ENCODE results near the gene ADGRF5.

Gene ADGRF5

GRCh38 chr6:46933751-46934150 is 12.0 kb upstream of the ADGRF5 start:
- in situ Hi-C loops (cut with MboI; ENCODE audit: low sequenced_read_pairs), result no loop called here

DNA sequence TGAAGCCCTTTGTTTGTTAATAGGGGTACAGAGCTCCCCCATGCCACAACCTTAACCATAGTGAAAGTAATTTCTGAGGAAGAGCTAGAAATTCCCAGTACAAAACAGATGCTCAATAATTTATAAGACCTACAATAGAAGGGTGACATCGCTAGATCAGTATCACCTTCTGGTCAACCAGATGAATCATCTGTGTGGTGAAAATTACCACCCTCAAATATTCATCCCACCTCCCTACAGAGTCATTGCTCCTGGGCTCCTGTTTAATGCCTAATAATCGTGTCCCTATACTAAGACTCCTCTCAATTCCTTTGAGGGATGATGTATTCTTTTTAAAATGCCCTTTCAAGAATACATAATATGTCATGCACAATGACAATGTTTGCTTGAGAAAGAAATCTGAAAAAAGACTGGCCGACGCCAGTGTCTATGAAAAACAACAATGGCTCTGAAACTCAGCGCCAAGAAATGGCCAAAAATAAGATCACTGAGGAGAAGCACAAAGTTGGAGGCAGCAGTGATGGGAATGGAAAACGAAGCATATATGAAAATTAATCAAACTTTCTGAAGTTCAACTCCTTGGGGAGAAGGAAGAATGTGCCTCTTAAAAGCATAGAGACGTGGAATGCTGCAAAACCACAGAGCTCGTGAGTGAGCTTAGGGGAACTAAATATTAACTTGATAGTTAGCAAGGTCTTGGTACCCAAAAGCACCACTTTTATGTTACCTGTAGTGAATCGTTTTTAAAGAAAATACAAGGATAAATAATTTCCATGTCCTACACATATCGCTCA is 11.0 kb upstream of the ADGRF5 start:
- in situ Hi-C loops (cut with MboI; ENCODE audit: low sequenced_read_pairs), result no loop called here

DNA sequence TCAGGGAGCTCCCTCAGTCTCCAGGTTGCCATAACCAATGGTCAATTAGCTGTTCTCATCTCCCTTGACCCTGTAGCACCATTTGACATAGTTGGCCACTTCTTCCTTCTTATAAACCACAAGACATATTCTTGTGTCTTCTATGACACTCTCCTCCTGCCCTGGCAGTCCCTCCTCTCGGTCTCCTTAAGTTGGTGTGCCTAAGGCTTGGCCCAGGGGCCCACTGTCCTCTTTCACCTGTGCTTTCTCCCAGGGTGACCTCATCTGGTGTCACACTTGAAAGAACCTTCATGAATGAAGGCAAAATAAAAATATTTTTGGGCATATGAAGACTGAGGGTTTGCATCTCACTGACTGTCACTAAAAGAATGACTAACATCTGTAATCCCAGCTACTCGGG is 9.7 kb upstream of the ADGRF5 start:
- in situ Hi-C loops (cut with MboI; ENCODE audit: low sequenced_read_pairs), result no loop called here

- in situ Hi-C loops (cut with MboI; ENCODE audit: low sequenced_read_pairs), result no loop called here
These were observed 8.6 kb upstream of the ADGRF5 start for GRCh38 chr6:46930331-46930730.

- in situ Hi-C loops (cut with MboI; ENCODE audit: low sequenced_read_pairs), result no loop called here
These were observed 5.3 kb upstream of the ADGRF5 start for GRCh38 chr6:46927066-46927465.

- in situ Hi-C loops (cut with MboI; ENCODE audit: low sequenced_read_pairs), result no loop called here
These were observed 4.7 kb upstream of the ADGRF5 start for GRCh38 chr6:46926481-46926880.

GRCh38 chr6:46925563-46926253 is 4.0 kb upstream of the ADGRF5 start:
- in situ Hi-C loops (cut with MboI; ENCODE audit: low sequenced_read_pairs), result no loop called here

- in situ Hi-C loops (cut with MboI; ENCODE audit: low sequenced_read_pairs), result no loop called here
These were observed 1.7 kb upstream of the ADGRF5 start for GRCh38 chr6:46923476-46923875.

DNA sequence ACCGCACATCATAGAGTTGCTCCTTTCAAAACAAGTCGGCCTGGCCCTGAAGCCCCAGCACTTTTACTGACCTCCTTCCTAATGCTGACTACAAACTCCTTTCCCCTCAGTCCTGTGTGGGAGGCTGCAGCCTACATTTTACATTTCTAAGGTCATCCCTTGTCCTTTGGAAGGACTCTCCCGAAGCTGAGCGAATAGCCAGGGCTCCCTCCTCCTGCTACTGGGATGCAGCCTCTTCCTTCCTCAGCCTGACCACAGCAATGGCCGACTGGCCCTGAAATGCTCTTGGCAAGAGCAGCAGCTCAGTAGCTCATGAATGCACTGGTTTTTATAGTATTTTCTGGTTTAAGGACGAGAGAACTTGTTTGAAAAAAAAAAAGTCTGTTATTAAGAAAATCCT is 679 bp downstream of the ADGRF5 start:
- in situ Hi-C loops (cut with MboI; ENCODE audit: low sequenced_read_pairs), result no loop called here

- in situ Hi-C loops (cut with MboI; ENCODE audit: low sequenced_read_pairs), result no loop called here
These were observed 2.9 kb downstream of the ADGRF5 start for GRCh38 chr6:46918806-46919205.

DNA sequence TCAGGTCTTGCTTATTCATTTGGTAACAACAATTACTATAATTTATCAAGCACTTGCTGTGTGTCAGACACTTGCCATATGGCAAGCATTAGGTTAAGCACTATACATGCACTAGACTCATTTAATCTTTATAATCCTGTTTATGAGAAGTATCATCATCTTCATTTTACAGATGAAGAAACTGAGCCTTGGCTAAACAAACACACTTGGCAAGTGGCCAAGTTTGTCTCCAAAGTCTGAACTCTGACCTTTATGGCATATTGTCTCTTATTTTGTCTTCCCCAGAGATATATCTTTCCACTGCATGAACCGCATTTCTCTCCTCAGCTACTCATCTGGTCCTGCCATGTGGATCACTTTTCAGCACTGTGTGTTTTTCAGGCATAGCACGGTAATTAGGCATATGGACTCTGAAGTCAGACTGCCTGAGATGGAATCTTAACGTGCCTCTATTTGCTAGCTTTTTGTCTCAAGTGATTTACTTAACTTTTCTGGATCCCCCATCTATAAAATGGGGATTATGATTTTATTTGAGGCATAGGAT is 4.7 kb downstream of the ADGRF5 start:
- in situ Hi-C loops (cut with MboI; ENCODE audit: low sequenced_read_pairs), result no loop called here

- in situ Hi-C loops (cut with MboI; ENCODE audit: low sequenced_read_pairs), result no loop called here
These were observed 5.9 kb downstream of the ADGRF5 start for GRCh38 chr6:46915866-46916265.

GRCh38 chr6:46915380-46915779 is 6.4 kb downstream of the ADGRF5 start:
- in situ Hi-C loops (cut with MboI; ENCODE audit: low sequenced_read_pairs), result no loop called here

DNA sequence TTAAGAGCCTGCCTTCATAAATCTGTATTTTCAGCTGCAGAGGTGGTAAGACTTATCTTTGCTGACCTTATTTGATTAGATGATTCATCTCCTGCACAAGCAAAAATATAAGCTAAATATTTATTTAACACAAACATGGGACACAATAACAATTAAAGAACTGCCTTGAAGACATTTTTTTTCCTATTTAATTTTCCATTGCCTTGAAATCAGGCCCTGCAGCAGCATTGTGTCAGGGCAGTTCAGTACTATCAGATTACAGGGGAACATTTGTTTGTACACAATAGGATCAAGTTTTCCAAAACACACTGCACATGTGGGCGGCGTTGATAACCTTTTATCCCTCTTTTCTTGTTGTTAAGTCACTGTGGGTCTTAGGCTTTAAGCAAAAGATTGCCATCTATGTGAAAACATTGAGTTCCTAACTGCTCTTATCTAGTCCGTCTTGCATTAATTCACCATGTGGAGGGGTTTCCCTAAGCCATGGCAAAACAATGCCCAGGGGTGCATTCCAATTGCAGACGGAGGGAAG is 7.4 kb downstream of the ADGRF5 start:
- in situ Hi-C loops (cut with MboI; ENCODE audit: low sequenced_read_pairs), result no loop called here

GRCh38 chr6:46909371-46909770 is 12.4 kb downstream of the ADGRF5 start:
- in situ Hi-C loops (cut with MboI; ENCODE audit: low sequenced_read_pairs), result no loop called here

DNA sequence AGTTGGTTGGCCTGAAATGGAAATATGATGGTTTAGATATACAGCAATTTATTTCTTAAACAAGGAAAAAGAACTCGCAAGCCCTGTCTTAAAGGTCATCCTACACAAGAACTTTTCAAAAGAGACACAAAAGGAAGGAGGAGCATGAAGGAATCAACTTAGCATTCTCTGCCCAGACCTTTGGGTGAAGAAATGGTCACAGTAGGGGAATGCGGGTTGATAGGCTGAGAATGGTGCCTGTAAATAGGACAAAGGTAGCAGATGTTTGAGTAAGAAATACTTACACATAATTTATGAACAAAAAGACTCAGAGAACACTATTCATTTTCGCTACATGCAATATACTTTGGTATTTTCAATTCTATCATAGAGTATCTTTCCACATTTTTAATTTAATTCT is 15.0 kb downstream of the ADGRF5 start:
- in situ Hi-C loops (cut with MboI; ENCODE audit: low sequenced_read_pairs), result no loop called here

GRCh38 chr6:46904117-46904516 is 17.6 kb downstream of the ADGRF5 start:
- in situ Hi-C loops (cut with MboI; ENCODE audit: low sequenced_read_pairs), result no loop called here

DNA sequence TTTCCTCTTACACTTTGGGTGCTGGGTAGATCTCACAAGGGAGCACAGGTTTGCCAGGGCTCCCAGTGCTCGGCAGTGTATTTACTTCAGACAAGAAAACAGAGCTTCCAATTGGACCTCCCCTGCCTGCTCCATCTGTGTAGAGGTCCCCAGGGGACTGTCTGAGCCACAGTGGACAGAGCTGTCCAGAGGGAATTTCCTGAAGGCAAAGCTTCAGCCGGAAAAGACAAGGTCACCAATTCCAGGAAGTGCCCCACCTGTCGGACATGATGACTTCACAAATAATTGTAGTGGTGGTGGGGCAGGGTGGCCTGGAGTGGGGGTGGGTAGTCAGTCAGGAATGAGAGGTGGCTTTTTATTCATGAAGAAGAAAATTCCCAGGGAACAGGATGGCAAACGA is 18.6 kb downstream of the ADGRF5 start:
- in situ Hi-C loops (cut with MboI; ENCODE audit: low sequenced_read_pairs), result no loop called here

- in situ Hi-C loops (cut with MboI; ENCODE audit: low sequenced_read_pairs), result no loop called here
These were observed 19.8 kb downstream of the ADGRF5 start for GRCh38 chr6:46901882-46902314.

GRCh38 chr6:46900266-46900665 is 21.5 kb downstream of the ADGRF5 start:
- in situ Hi-C loops (cut with MboI; ENCODE audit: low sequenced_read_pairs), result no loop called here

- in situ Hi-C loops (cut with MboI; ENCODE audit: low sequenced_read_pairs), result no loop called here
These were observed 22.1 kb downstream of the ADGRF5 start for GRCh38 chr6:46899659-46900058.

DNA sequence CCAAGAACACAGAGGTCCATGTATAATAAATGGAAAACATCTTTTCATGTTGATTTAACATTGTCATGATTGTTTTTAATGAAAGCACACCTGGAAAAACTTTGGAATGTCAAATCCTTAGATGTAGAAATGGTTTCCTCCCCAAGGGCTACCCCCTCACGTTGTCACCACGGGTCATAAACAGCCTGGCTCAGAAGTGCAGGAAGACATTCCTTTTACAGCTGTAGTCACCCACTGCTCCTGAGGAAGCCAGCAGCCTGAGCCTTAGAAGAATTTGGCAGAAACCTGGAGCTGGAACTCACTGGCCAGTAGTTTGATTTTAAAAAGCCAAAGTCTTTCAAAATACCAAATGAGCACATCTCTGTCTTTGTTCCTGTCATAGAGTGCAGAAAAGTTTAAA is 23.7 kb downstream of the ADGRF5 start:
- in situ Hi-C loops (cut with MboI; ENCODE audit: low sequenced_read_pairs), result no loop called here

Measured in HL-60/S4 (cell line).